GM19455 (cell line): ENCODE data around the gene TPSB2.
"Not testable (repeated sequence)": the region's sequence is repeated elsewhere in the genome, so short reads cannot be mapped to it uniquely, and the experiment has no call there.

Experiments used
- ATAC-seq: cut with Tn5 transposase; IDR thresholded peaks from one replicate; pipeline ENCODE4 v1.9.1; 2021; ENCODE audit not compliant: unreplicated experiment

TPSB2 gene

DNA sequence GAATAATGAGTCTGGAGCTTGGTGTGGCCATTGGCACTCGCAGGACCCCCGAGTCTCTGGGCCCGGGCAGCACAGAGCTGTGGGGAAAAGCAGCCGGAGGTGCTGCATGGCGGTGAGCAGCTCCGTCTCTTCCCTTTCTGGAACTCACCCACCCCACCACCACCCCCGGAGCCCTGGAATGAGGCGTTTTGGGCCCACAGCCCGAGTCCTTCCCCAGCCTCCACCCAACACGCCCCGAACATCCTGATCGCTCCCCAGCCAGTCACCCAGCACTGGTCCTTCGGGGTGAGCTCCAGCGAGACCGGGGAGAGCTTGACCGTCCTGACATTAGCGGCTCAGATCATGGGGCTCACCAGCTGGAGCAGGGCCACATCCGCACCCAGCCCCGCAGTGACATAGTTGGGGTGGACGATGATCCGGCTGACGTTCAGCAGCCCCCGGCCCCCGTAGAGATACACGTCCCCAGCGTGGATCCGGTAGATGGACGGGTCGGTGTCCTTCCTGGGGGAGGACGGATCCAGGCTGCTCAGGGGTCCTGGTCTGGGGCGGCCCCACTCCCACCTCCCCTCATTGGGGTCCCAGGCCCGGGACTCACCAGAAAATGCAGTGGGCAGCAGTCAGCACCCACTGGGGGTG lies 32.3 kb upstream of the TPSB2 start:
- ATAC-seq = no peak

GRCh38 chr16:1261131-1261892 lies 31.3 kb upstream of the TPSB2 start:
- no peak for ATAC-seq

- ATAC-seq = no peak
Measured at GRCh38 chr16:1260101-1260680, 30.2 kb upstream of the TPSB2 start.

- no peak for ATAC-seq
Measured at GRCh38 chr16:1259760-1260068, 29.7 kb upstream of the TPSB2 start.

GRCh38 chr16:1258906-1259759 lies 29.1 kb upstream of the TPSB2 start:
- no peak for ATAC-seq

- ATAC-seq = no peak
Measured at GRCh38 chr16:1258225-1258600, 28.2 kb upstream of the TPSB2 start.

GRCh38 chr16:1257561-1258224 lies 27.7 kb upstream of the TPSB2 start:
- no peak for ATAC-seq

GRCh38 chr16:1256874-1257322 lies 26.9 kb upstream of the TPSB2 start:
- no peak for ATAC-seq

- not testable (repeated sequence) for ATAC-seq
Measured at GRCh38 chr16:1256296-1256873, 26.4 kb upstream of the TPSB2 start.

DNA sequence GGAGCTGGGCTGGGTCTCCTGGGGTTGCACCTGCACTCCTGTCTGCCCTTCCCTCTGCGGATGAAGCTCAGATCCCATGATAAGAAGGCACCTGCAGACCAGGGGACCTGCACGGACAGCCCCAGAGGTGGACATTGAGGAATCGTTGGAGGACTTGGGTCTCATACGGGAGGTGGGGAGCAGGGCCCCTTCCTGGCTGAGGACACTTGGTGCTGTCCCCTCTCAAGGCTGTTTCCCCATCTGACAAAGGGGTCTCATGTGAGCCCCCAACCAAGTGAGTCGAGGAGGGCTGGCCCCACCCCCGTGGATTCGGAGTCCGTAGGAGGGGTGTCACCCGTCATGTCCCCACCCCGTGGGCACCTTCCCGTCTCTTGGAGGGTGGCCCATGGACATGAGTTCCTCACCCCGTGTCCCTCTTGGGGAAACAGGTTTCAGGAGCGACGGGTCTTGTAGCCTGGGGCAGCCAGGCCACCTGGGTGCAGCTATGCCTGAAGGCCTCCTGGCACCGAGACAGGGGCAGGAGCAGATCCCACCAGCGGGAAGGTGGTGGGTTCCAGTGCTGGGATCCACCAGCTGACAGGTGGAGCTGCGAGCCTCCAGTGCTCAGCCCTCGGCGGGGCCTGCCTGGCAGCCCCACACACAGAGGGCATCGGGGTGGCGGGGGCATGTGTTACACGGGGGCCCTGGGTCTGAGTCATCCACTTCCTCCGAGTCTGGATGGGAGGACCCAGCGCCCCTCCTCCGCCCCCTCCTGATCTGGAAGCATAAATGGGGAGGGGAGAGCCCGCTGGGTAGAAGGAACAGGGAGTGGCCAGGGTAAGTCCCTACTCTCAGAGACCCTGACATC lies 25.5 kb upstream of the TPSB2 start, which contains the start of gene TPSD1:
Gene TPSD1 (plus strand): TSS at position 794 of the 847 bp plus-strand sequence. CDS start 212 bp downstream, outside the sequence.
- ATAC-seq = not testable (repeated sequence)

DNA sequence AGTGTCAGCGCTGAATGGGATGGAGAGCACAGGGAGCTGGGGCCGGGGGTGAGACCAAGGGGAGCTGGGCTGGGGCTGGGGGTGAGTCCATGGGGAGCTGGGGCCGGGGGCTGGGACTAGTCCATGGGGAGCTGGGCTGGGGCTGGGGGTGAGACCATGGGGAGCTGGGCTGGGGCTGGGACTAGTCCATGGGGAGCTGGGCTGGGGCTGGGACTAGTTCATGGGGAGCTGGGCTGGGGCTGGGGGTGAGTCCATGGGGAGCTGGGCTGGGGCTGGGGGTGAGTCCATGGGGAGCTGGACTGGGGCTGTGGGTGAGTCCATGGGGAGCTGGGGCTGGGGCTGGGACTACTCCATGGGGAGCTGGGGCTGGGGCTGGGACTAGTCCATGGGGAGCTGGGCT lies 24.8 kb upstream of the TPSB2 start:
- ATAC-seq = not testable (repeated sequence)

DNA sequence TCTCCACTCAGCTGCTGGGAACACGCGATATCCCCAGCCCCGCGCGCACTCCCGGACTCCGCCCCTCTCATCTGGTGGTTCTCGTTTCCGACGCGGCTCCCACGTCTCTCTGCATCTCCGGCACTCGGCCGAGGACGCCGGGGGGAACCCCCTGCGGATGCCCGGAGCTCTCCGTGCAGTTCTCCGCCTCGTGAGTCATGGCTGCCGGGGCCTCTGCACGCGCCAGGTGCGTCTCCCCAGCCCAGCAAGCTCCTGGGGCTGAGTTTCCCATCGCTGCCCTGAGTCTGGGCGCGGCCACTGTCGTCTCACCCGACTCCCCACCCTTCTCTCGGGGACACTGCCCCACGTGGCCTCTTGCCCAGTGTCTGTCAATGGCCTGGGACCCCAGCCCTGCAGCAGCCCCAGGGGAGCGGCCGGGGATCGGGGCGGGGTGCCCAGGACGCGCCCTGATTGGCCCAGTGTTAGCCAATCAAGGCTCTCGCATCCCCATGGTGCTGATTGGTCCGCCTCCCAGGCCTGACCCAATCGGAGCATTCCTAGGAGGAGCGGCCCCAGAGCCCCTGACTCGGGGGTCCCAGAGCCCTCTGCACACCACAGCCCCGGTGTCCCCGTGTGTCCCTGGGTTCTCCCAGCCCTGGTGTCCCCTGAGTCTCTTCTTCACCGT lies 23.8 kb upstream of the TPSB2 start:
- not testable (repeated sequence) for ATAC-seq

DNA sequence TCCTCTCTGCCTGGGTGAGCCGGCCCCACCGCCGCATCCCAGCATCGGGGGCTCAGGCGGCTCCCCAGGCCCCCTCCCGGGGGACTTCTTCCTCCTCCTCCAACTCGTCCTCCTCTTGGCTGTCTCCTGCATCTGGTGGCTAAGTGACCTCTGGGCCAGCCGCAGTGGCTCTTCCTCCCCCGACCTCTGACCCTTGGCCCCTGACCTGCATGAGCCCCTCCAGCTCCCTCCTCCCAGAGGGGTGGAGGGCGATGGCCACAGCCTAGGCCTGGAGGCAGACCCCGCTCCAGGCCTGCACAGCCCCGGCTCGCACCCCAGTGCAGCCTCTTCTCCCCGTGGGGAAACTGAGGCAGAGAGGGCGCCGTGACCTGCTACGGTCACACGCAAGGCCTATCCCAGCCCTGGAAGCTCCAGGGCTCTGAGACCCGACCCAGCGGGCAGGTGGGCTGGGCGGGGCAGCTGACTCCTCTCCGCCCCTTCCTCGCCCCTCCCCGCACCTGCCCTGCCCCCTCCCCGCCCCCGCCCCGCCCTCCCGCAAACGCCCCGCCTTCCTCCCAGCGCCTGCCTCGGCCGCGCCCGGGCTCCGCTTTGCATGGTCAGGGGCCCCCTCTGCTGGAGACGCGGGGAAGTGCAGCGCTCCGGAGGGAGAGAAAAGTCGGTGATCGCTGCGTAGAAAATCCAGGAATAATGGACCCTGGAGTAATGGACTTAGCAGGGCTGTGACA lies 19.2 kb upstream of the TPSB2 start:
- ATAC-seq = not testable (repeated sequence)

DNA sequence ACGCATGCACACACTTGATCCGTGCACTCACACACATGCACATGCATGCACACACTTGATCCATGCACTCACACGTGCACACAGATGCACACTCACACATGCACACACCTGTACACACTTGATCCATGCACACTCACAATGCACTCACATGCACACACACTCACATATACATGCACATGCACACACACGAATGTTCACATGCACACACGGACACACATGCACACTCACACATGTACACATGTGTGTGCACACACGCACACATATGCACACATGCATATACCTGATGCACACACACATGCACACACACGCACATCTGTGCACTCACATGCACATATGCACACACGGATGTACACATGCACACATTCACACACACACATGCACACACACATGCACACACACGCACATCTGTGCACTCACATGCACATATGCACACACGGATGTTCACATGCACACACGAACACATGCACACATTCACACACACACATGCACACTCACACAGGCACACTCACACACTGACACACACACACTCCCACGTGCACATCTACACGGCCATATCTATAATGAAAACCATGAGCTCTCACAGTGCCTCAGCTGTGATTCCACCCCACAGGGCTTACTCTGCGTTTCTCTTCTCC lies 18.0 kb upstream of the TPSB2 start:
- not testable (repeated sequence) for ATAC-seq

DNA sequence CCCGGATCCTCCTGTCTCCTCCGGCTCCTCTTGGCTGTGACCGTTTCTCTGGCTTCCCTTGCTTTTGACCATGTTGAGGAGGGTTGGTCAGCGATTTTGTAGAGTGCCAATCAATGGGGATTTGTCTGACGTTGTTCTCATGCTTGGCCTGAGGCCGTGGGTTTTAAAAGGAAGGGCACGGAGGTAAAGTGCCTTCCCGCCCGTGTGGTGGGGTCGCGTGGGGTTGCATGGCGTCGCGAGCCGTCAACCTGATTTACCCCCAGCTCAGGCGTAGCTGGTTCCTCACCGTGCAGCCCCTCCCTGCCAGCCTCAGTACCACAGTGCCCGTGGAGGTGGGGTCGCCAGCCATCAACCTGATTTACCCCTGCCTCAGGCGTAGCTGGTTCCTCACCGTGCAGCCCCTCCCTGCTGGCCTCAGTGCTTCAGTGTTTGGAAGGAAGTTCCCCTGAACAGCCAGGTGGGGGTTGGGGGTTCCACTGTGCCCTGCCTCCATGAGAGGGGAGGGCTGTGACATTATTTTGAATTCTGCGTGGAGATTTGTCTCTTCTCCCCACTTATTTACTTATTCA lies 15.6 kb upstream of the TPSB2 start:
- ATAC-seq = no peak

DNA sequence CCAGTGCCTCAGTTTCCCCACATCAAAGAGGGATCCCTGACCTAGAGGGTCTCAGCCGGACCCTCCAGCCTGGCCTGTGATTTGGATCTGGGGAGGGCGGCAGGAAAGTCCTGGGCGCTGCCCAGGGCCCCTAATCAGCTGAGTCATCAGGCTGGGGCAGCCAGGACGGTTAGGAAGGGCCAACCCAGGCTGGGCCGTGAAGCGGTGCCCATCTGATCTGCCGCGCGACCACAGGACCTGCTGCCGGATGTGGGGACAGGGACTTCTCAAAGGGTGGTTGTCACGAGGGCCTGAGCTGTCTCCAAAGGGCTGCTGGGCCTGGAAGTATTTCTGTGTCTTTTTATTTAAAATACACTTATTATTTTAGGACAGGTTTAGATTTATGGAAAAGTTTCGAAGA lies 14.9 kb upstream of the TPSB2 start:
- no peak for ATAC-seq
